Gastroesophageal sphincter (tissue), 4 donors: ENCODE results near the gene KIAA0825. TPM values are rescaled to one million over a fixed set of nuclear protein-coding genes. Genes with fewer than 3 reads are reported as not detected.

Experiments used
- ATAC-seq: fragments of 150-250 bp; one replicate; pipeline ENCODE4 v1.9.1; 2016; ENCODE audit warnings: mild to moderate bottlenecking, moderate library complexity
- H3K27ac ChIP-seq, 4 donors: fragments of 200-600 bp; sonication (generic) in 3 of 4; 1 replicate in 3 of 4; 2 replicates in 1 of 4; pipeline ENCODE4 v1.5.1; 2016 to 2019
- H3K27me3 ChIP-seq: fragments of 200-600 bp; sonication (generic); one replicate; pipeline ENCODE4 v1.5.1; 2019
- H3K36me3 ChIP-seq, 2 donors: fragments of 200-600 bp; sonication (generic); one replicate each; pipeline ENCODE4 v1.5.1; 2019; ENCODE audit warnings: control low read depth in 1 of 2
- H3K4me1 ChIP-seq, 3 donors: fragments of 200-600 bp; sonication (generic); 1 replicate in 2 of 3; 2 replicates in 1 of 3; pipeline ENCODE4 v1.5.1; 2016 to 2019; ENCODE audit warnings: control low read depth in 2 of 3
- H3K4me3 ChIP-seq, 2 donors: fragments of 200-600 bp; sonication (generic); one replicate each; pipeline ENCODE4 v1.5.1; 2019; ENCODE audit warnings: mild to moderate bottlenecking in 1 of 2, moderate library complexity in 1 of 2
- H3K9me3 ChIP-seq, 3 donors: fragments of 200-600 bp; sonication (generic); one replicate each; pipeline ENCODE4 v1.5.1; 2017 to 2019; ENCODE audit warnings: control low read depth in 2 of 3
- EP300 ChIP-seq: sonication (generic); formaldehyde crosslinking; IDR thresholded peaks from one replicate; pipeline ENCODE4 v1.6.1; 2017; ENCODE audit warnings: antibody characterized with exemption, mild to moderate bottlenecking
- POLR2A ChIP-seq, 2 donors: fragments of 450-650 bp; IDR thresholded peaks; one replicate each; pipeline ENCODE4 v1.6.1; 2017; ENCODE audit warnings: antibody characterized with exemption in 2 of 2, mild to moderate bottlenecking in 2 of 2, moderate library complexity in 1 of 2
- POLR2AphosphoS5 ChIP-seq: sonication (generic); formaldehyde crosslinking; IDR thresholded peaks from one replicate; pipeline ENCODE4 v1.6.1; 2017; ENCODE audit warnings: antibody characterized with exemption
- WGBS, 2 donors: methylation state at CpG; one replicate each; pipeline ENCODE4 v1.1.5; 2018; ENCODE audit warnings: low coverage in 1 of 2; 5-methylcytosine and 5-hydroxymethylcytosine counted together
- total RNA-seq, 4 donors: library from RNA; depleted of rRNA; stranded (reverse); fragments of >200 nt; gene quantifications; one replicate each; pipeline ENCODE4 v1.1.0, GENCODE V29; 2016
- TF ChIP-seq, protein P1 (sequence below), 4 experiments: fragments of 200-600 bp in 2 of 4; fragments of 450-650 bp in 2 of 4; sonication (generic) in 1 of 4; IDR thresholded peaks; one replicate each; pipeline ENCODE4 v1.5.1; 2017 to 2019; ENCODE audit warnings: antibody characterized with exemption in 4 of 4, mild to moderate bottlenecking in 2 of 4, moderate library complexity in 2 of 4

KIAA0825 gene
- total RNA-seq, 4 donors from 2014 or later, result 3.0 to 7.9 (median 4.8) TPM

GRCh38 chr5:94658272-94658671 lies 39.9 kb upstream of the KIAA0825 start:
- Histone ChIP-seq H3K4me3 (no peak overlapping the region), H3K9me3 (peaks cover 0 to 27% (median 0%) of the 10 kb centered on the region in 3 donors), H3K36me3 (peaks cover 0 to 55% of the 10 kb centered on the region in 2 donors), H3K4me1 (no peaks in the 10 kb centered on the region), H3K27me3 (no peaks in the 10 kb centered on the region), H3K27ac (no peak overlapping the region)
- TF ChIP-seq EP300, result no peak
- TF ChIP-seq POLR2A (IDR thresholded peaks at IDR 0.05), result no peak
- TF ChIP-seq, protein P1, sequence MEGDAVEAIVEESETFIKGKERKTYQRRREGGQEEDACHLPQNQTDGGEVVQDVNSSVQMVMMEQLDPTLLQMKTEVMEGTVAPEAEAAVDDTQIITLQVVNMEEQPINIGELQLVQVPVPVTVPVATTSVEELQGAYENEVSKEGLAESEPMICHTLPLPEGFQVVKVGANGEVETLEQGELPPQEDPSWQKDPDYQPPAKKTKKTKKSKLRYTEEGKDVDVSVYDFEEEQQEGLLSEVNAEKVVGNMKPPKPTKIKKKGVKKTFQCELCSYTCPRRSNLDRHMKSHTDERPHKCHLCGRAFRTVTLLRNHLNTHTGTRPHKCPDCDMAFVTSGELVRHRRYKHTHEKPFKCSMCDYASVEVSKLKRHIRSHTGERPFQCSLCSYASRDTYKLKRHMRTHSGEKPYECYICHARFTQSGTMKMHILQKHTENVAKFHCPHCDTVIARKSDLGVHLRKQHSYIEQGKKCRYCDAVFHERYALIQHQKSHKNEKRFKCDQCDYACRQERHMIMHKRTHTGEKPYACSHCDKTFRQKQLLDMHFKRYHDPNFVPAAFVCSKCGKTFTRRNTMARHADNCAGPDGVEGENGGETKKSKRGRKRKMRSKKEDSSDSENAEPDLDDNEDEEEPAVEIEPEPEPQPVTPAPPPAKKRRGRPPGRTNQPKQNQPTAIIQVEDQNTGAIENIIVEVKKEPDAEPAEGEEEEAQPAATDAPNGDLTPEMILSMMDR (IDR thresholded peaks at IDR 0.05), result no peak
- no peak for TF ChIP-seq POLR2AphosphoS5
- no peak for ATAC-seq
- WGBS, 2 donors, result 100% methylated on average over 1 of the region's 1 CpG; no CpG with 5 or more reads in 1 of the 2 donors

DNA sequence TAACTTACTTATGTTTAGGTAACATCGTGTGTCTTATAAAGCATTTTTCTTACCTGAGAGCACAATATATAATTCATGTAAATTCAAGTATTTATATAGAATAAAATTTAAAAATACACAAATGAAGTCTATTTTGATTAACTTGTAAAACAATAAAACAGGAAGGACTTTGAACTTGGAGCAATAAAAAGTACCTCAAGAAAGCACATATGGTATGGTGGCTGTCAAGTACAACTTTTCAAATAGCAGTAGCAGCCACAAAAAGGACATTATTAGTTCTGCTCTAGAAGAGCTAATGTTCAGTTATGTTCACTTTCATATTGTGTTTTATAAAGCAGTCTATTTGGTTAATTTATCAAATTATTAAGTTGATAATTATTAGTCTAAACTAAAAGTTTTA lies 31.5 kb upstream of the KIAA0825 start:
- no peak overlapping the region for H3K4me3 ChIP-seq
- H3K27me3 ChIP-seq, result no peaks in the 10 kb centered on the region
- TF ChIP-seq POLR2A (IDR thresholded peaks at IDR 0.05), result no peak
- TF ChIP-seq, protein P1 (IDR thresholded peaks at IDR 0.05), result no peak
- TF ChIP-seq POLR2AphosphoS5, result no peak
- TF ChIP-seq EP300, result no peak
- no peak overlapping the region for H3K27ac ChIP-seq
- no peaks in the 10 kb centered on the region for H3K4me1 ChIP-seq
- 100% methylated on average over 1 of the region's 1 CpG for WGBS, 2 donors
- H3K36me3 ChIP-seq, result peaks cover 0 to 31% of the 10 kb centered on the region in 2 donors
- ATAC-seq, result no peak
- H3K9me3 ChIP-seq, result peaks cover 0 to 3% (median 0%) of the 10 kb centered on the region in 3 donors

- H3K27me3 ChIP-seq, result no peaks in the 10 kb centered on the region
- no peak overlapping the region for H3K27ac ChIP-seq
- H3K36me3 ChIP-seq, result peaks cover 0 to 12% of the 10 kb centered on the region in 2 donors
- TF ChIP-seq, protein P1 (IDR thresholded peaks at IDR 0.05), result no peak
- TF ChIP-seq EP300 (no peak), POLR2AphosphoS5 (no peak), POLR2A (IDR thresholded peaks at IDR 0.05) (no peak)
- H3K4me3 ChIP-seq, result no peak overlapping the region
- no peaks in the 10 kb centered on the region for H3K9me3 ChIP-seq
- H3K4me1 ChIP-seq, result no peaks in the 10 kb centered on the region
- no peak for ATAC-seq
Measured at GRCh38 chr5:94646758-94647157, 28.4 kb upstream of the KIAA0825 start.

- peaks cover 0 to 22% of the 10 kb centered on the region in 2 donors for H3K36me3 ChIP-seq
- WGBS, 2 donors, result 95 to 98% methylated on average over 3 of the region's 3 CpGs
- peaks cover 0 to 11% (median 0%) of the 10 kb centered on the region in 3 donors for H3K9me3 ChIP-seq
- no peak overlapping the region for H3K27ac ChIP-seq
- ATAC-seq, result no peak
- no peak overlapping the region for H3K4me3 ChIP-seq
- no peaks in the 10 kb centered on the region for H3K4me1 ChIP-seq
- no peak for TF ChIP-seq POLR2AphosphoS5
- no peak for TF ChIP-seq EP300
- no peak for TF ChIP-seq POLR2A (IDR thresholded peaks at IDR 0.05)
- TF ChIP-seq, protein P1 (IDR thresholded peaks at IDR 0.05), result no peak
- H3K27me3 ChIP-seq, result no peaks in the 10 kb centered on the region
Measured at GRCh38 chr5:94645053-94645452, 26.6 kb upstream of the KIAA0825 start.

- H3K4me1 ChIP-seq, result no peaks in the 10 kb centered on the region
- no peak for ATAC-seq
- H3K9me3 ChIP-seq, result peaks cover 0 to 16% (median 0%) of the 10 kb centered on the region in 3 donors
- no peak overlapping the region for H3K4me3 ChIP-seq
- TF ChIP-seq POLR2A (IDR thresholded peaks at IDR 0.05) (no peak), POLR2AphosphoS5 (no peak), EP300 (no peak)
- TF ChIP-seq, protein P1 (IDR thresholded peaks at IDR 0.05), result no peak
- H3K27ac ChIP-seq, result no peak overlapping the region
- 87 to 100% methylated on average over 2 of the region's 3 CpGs for WGBS, 2 donors
- no peaks in the 10 kb centered on the region for H3K27me3 ChIP-seq
- peaks cover 0 to 20% of the 10 kb centered on the region in 2 donors for H3K36me3 ChIP-seq
Measured at GRCh38 chr5:94640176-94640575, 21.8 kb upstream of the KIAA0825 start.
